GM11168 (cell line): ENCODE data around the gene CNN3.

ENCODE experiments used
- in situ Hi-C: fragments of 300-500 bp; cut with MboI; formaldehyde crosslinking; loops from one replicate; pipeline ENCODE4 v1.12.0; 2022; ENCODE audit warnings: low sequenced_read_pairs; ENCODE audit not compliant: unreplicated experiment

CNN3 gene

DNA sequence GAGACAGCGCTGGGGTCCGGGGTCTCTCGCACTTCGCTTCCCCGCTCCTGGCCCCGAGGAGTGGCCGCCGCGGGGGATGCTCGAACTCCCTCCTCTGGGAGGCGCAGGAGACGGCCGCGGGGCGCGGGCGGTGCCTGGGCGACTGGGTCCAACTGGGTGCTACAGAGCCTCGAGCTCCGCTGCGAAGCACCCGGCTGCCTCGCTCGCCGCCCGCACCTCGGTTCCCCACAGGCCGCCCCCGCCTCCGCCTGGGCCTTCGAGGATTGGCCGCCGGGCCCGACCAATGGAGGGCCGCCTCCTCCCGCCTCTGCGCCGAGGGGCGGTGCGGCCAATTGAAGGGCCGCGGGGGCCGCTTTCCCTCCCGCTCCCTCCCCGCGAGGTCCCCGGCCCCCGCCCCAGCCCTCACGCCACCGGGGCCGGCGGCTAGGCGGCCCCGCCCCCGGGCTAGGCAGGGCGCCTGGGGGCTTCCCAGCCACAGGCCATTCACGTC is at the start of gene CNN3:
Gene CNN3, minus strand, starts transcription at position 196 of the 490 bp plus-strand sequence. CDS start 216 bp downstream, outside the sequence.
- in situ Hi-C loops, result no loop called here

DNA sequence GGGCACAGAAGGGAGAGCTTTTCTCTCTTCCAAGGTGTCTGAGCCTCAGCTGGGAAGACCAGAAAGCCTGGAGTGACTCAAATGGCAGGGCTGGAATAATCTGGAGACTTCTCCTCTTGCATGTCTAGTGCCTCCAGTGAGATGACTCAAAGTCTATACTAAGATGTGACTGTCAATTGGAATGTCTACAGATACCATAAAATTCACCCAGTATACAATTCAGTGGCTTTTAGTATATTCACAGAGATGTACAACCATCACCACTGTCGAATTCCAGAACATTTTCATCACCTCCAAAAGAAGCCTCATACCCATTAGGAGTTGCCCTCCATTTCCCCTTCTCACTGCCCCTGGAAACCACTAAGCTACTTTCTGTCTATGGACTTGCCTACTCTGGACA is 47.9 kb upstream of the CNN3 start:
- in situ Hi-C loops, result no loop called here

DNA sequence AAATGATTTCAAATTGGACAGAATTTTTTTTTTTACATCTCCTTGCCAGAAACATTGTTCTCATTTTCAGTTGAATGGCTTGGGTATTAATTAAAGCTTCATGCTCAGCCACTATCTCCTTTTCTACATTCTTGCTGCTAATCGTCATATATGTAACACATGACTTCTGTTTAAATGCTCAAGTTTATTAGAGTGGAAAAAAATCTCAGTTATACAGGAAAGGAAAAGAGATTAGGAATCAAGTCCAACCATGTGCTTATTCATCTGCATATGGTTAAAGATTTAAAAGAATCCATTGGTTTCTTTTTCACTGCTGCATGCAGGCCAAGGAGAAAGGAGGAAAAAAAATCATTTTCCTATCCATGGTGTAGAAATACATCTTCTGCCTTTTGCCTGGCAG is 47.3 kb upstream of the CNN3 start:
- in situ Hi-C loops, result no loop called here

- in situ Hi-C loops, result no loop called here
Measured at GRCh38 chr1:94973309-94973922, 46.5 kb upstream of the CNN3 start.

- in situ Hi-C loops, result no loop called here
Measured at GRCh38 chr1:94971491-94971924, 44.6 kb upstream of the CNN3 start.

- in situ Hi-C loops, result no loop called here
Measured at GRCh38 chr1:94970783-94971182, 43.9 kb upstream of the CNN3 start.

- in situ Hi-C loops, result no loop called here
Measured at GRCh38 chr1:94969137-94969536, 42.2 kb upstream of the CNN3 start.

DNA sequence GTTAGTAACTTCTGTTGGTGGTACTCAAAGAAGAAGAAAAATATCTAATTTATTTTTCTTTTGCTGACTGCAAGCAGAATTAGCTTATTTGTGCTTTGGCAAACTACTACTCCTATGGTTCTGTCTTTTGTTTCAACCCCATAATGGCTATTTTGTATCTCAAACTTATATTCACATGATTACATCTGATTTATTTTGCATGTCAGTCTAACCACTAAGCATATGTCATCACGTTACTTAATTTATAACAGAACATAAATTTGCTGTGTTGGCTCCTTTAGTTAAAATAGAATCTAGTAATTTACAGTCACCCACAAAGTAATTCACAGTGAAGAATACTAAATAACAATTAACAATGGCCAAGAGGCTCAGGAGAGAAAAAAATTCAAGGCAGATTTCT is 39.1 kb upstream of the CNN3 start:
- in situ Hi-C loops, result no loop called here

DNA sequence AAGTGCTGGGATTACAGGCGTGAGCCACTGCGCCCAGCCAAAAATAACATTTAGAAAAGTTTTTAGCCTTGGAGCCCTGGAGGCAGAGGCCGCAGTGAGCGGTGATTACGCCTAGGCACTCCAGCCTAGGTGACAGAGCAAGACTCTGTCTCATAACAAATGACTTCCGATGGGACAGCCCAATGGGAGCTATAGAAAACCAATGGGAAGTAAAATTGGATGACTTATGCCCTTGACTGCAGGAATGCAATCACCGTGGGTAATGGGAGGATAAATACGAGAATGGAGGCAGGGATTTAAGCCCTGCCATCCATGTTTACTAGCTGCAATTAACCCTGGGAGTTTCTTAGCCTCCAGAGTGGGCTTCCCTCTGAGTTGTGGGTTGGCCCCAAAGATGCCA is 37.0 kb upstream of the CNN3 start:
- in situ Hi-C loops, result no loop called here

GRCh38 chr1:94962409-94963265 is 35.7 kb upstream of the CNN3 start:
- in situ Hi-C loops, result no loop called here

DNA sequence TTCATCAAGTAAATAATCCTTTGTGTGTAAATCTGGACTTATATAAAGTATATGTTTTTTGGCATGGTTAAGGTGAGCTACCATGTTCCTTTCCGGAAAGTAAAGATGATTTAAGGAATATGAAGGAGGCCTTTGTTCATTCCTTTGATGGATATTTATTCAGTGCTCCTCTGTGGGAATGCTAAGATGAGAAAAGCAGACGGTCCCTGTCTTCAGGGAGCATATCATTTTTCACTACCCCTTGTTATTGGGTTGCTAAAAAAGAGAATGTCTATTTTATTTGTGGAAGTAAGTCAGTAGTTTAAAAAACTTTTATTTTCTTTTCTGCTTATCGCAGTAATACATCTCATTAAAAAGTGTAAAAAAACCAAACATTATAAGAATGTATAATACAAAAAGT is 35.1 kb upstream of the CNN3 start:
- in situ Hi-C loops, result no loop called here

- in situ Hi-C loops, result no loop called here
Measured at GRCh38 chr1:94961582-94961981, 34.7 kb upstream of the CNN3 start.

DNA sequence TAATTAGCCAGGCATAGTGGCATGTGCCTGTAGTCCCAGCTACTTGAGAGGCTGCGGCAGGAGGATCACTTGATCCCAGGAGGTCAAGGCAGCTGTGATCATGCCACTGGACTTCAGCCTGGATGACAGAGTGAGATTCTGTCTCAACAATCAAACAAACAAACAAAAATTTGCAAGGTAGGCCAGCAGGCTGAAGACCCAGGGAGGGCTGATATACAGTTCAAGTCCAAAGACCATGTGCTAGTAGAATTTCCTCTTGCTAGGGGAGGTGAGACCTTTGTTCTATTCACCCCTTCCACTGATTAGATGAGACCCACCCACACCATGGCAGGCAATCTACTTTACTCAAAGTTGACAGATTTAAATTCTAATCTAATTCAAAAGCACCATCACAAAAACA is 31.2 kb upstream of the CNN3 start:
- in situ Hi-C loops, result no loop called here

GRCh38 chr1:94955767-94956632 is 29.1 kb upstream of the CNN3 start:
- in situ Hi-C loops, result no loop called here

- in situ Hi-C loops, result no loop called here
Measured at GRCh38 chr1:94954263-94955220, 27.6 kb upstream of the CNN3 start.

GRCh38 chr1:94953746-94954145 is 26.8 kb upstream of the CNN3 start:
- in situ Hi-C loops, result no loop called here

- in situ Hi-C loops, result no loop called here
Measured at GRCh38 chr1:94953107-94953506, 26.2 kb upstream of the CNN3 start.

- in situ Hi-C loops, result no loop called here
Measured at GRCh38 chr1:94952539-94952938, 25.6 kb upstream of the CNN3 start.

DNA sequence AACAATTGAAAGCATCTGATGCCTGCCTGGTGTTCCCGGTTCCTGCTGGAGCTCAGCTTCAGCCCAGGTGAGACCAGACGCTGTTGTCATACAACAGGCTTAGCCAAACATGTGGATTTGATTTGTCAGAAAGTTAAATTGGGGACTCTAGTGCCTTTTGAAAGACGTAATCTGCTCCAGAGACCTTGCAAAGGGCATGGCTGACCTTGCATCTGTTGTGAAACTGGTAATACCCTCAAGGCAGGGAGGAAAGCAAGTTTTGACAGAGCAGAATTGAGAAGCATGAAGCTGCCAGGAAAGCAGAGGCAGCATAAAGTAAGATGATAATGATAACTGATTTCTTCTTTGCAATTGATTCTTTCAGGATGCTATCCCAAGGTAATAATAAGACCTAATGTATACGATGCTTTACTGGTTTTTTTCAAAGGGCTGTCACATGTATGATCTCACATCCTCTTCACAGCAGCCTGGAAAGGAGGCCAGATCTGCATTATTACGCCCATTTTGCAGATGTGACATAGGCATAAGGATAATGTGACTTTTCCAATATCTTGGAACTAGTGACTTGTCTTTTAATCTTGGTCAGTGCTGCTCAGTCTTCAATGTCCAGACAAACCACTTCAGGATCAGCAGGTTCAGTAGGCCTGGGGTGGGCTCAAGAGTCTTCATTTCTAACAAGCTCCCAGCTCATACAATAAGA is 24.7 kb upstream of the CNN3 start:
- in situ Hi-C loops, result no loop called here
